Right lung (tissue), 5 donors: Measurements from ENCODE around the gene ZNF638. TPM values are rescaled to one million over a fixed set of nuclear protein-coding genes. Genes with fewer than 3 reads are reported as not detected.
"Not testable (repeated sequence)": the region's sequence is repeated elsewhere in the genome, so short reads cannot be mapped to it uniquely, and the experiment has no call there.

Experiments used
- DNase-seq, 2 donors: peaks; one replicate each; pipeline ENCODE4 v3.0.0-alpha.2; 2013
- polyA plus RNA-seq, 5 donors: library from polyadenylated mRNA; unstranded; fragments of 120-200 nt; gene quantifications; one replicate each; pipeline versions ENCODE4 v1.2.1 to v1.2.3, GENCODE V29; 2013; ENCODE audit warnings: inconsistent platforms in 1 of 5, low replicate concordance in 1 of 5; ENCODE audit not compliant: insufficient read length in 5 of 5, insufficient read depth in 1 of 5

Gene ZNF638
- polyA plus RNA-seq, 5 donors, result 184 to 264 (median 246) TPM

DNA sequence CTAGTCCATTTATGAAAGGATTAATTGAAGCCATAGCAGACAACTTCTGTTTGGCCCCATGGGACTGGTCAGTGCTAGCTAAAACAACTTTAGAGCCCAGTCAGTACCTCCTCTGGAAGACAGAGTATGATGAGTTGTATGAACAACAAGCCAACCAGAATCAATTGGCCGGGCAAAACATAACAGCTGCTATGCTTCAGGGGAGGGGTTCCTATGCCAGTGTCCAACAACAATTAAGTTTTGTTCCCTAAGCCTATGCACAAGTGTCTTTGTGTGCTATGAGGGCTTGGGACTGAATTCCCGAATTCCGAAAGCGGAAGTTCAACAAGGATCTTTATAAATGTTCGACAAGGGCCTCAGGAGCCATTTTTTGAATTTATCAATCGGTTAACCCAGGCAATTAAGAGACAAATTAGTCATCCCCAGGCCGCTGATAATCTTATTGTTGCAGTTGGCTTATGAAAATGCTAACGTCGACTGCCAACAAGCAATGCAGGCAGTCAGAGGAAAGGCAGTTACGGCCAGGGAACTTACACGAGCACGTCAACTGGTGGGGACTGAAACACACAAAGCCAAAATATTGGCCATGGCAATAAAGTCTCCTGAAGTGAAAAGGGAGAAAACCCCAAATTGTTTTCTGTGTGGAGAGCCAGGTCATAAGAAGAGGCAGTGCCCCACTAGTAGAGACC, 57.9 kb downstream of the ZNF638 start:
- DNase-seq, result no peak

DNA sequence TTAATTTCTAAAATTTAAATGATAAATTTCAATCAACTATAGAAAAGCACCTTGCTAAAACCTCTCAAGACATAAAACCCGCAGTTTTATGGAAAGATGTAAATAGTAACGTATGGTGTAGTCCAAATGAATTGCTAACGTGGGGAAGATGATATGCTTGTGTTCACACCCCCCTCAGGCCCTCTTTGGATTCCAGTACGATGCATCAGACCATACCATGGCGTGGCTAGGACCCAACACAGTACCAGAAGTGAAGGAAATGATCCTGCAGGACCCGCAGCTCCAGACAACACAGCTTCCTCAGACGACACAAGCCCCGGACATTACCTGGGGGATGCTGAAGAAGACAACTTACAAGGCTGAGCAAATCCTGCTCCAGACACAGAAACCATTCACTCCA, 61.6 kb downstream of the ZNF638 start:
- no peak for DNase-seq

DNA sequence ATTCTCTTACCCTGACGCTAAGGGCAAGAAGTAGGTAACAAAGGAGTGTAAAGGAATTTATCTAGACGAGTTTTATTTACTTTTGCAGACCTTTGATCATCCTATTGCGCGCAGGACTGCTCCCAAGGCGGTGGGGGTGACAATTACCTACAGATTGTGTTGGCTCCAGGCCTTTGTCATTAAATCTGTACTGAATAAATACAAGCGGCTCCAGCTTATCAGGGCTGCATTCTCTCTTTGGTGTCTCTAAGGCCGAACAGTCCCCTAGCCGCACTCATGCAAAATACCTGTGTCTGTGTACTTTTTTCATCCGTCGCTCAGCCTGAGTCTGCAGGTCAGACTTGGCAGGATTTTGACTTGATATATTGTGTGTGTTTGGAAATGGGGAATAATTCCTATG, 63.9 kb downstream of the ZNF638 start:
- no peak for DNase-seq

DNA sequence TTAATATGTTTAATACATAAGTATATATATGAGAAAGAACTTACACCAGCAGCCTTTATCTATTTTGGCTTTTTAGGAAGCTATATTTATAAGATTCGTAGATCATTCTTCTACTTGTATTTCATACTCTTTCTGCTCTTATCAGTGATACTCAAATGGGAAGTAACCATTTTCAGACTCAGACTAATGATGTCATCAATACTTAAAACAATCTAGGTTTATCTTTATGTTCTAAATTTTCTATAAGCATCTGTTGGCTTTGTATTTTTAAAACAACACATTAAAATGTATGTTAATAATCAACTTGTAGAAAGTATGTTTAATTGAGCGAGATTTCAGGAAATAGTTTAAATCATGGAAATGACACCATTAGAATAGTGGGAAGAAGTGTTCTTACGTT, 70.8 kb downstream of the ZNF638 start:
- DNase-seq, result no peak

DNA sequence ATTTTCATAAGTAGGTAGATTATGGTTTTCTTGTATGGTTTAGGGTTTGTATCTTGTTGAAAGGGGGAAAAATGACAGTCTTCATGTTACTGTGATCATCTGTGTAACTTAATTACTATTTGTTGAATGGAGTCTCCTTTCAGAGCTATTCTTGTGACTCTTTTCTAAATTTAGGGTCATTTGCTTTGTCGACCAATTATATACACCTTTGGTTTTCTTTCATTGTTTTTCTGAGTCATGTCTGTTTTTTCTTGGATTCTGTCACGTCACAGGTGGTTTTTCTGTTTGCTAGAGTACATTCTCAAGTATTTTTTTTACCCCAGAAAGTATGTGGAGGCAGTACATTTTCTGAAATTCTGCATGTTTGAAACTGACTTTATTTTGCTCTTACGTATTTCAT, 78.0 kb downstream of the ZNF638 start:
- no peak for DNase-seq

DNA sequence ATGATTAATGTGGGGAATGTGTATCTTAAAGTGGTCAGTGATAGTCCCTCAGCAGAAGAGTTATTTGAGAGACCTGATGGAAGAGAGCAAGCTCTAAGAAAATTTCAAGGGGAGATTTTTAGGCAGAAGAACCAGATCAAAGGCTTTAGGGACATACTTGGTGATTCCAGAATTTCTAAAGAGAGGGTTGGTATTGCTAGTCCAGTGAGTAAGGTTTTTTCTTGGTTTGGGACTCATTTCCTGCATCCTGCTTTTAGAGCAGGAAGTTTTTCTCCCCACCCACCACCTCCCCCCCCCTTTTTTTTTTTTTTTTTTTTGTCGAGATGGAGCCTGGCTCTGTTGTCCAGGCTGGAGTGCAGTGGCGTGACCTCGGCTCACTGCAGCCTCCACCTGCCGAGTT, 79.1 kb downstream of the ZNF638 start:
- no peak for DNase-seq

DNA sequence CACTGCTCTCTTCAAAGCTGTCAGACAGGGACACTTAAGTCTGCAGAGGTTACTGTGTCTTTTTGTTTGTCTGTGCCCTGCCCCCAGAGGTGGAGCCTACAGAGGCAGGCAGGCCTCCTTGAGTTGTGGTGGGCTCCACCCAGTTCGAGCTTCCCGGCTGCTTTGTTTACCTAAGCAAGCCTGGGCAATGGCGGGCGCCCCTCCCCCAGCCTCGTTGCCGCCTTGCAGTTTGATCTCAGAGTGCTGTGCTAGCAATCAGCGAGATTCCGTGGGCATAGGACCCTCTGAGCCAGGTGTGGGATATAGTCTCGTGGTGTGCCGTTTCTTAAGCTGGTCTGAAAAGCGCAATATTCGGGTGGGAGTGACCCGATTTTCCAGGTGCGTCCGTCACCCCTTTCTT, 85.3 kb downstream of the ZNF638 start:
- DNase-seq, result not testable (repeated sequence)

DNA sequence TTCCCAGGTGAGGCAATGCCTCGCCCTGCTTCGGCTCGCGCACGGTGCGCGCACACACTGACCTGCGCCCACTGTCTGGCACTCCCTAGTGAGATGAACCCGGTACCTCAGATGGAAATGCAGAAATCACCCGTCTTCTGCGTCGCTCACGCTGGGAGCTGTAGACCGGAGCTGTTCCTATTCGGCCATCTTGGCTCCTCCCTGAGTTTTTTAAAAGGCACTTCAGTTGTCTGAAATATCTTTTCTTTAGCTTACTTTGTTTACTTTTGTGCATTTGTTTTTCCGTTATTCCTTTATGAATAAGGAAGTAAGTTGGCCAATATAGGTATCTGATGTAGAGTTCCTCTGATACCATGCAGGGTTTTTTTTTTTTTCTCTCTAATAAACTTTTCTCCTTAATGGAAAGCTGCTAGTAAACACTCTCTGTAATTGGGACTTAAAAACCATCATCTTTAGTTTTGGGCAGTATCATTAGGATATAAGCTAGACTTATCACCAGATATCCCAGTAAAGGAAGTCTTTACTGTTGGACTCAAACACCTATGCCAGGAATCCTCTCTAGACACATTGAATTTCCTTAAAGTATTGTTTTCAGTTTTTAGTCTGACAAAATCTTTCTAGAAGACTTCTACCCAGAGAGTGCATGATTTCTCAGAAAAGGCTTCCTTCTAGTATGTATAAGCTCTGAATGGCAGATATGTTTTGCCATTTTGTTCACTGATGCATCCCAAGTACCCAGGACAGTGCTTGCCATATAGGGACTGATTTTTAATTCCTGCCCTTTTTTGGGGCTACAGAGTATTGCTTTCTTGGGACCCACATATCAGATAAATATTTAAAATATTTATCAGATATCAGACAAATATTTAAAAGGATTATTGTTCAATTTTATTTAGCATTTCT, 86.0 kb downstream of the ZNF638 start:
- no peak for DNase-seq

DNA sequence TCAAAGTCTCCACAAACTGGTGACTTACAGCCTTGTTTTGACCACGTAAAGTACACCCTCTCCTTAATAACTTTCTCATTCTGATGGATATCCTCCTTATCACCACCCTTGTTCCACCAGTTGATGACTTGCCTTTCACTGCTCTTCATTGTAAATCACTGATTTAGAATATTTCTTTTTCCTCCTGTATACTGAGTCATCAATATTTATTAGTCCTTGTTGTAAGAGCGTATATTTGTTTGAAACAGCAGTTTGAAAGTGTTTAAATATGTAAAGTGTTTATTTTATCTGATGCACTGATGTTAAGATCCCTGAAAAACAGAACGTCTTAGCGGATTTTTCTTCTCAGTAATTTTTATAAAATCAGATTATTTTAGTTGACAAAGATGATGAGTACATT, 87.6 kb downstream of the ZNF638 start:
- DNase-seq, result no peak

DNA sequence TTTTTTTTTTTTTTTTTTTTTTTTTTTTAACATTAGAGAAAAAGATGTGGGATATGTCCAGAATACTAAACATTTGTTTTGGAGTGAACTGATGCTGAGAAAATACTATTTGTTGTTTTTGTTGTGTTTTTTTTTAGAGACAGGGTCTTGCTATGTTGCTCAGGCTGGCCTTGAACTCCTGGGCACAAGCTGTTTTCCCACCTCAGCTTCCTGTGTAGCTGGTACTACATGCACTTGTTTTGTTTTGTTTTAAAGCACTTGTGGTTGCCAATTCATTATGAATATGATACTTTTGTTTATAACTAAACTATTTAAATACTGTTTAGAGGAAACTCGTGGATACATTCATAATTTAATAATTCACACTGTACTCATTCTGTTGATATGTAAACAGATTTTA, 88.4 kb downstream of the ZNF638 start:
- DNase-seq, result no peak

DNA sequence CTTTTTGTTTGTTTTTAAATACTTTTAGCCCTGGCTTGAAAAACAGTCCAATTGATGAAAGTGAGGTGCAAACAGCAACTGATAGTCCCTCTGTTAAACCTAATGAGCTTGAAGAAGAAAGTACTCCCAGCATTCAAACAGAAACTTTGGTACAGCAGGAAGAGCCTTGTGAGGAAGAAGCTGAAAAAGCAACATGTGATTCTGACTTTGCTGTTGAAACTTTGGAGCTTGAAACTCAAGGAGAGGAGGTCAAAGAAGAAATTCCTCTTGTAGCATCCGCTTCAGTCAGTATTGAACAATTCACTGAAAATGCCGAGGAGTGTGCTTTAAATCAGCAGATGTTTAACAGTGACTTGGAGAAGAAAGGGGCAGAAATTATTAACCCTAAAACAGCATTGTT, 91.2 kb downstream of the ZNF638 start:
- no peak for DNase-seq

DNA sequence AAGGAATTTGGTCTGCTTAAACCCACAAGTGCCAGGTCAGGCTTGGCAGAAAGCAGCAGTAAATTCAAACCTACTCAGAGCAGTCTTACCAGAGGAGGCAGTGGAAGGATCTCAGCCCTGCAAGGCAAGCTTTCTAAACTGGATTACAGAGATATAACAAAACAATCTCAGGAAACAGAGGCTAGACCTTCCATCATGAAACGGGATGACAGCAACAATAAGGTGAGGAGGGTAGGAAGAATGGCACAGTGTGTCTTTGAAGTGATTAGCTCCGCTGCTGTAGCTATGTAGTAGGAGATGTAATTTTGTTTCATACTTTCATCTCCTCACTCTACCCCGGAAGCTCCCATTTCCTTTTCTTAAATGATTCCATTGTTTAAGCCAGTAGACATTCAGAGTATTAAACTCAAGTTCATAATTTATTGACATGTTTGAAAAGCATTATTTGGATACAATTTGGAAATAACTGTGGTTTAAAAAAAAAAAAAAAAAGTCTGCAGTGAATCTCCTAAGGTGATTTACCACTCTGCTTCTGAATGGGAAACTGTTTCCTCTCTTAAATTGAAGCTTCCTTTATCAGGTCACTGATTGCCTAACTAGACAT, 92.3 kb downstream of the ZNF638 start:
- DNase-seq, result no peak

DNA sequence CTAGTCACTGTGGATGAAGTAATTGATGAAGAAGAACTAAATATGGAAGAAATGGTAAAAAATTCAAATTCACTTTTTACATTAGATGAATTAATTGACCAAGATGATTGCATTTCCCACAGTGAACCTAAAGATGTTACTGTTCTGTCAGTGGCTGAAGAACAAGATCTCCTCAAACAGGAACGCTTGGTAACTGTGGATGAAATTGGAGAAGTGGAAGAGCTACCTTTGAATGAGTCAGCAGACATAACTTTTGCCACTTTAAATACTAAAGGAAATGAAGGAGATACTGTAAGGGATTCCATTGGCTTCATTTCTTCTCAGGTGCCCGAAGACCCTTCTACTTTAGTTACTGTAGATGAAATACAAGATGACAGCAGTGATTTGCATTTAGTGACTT, 95.1 kb downstream of the ZNF638 start:
- DNase-seq, result no peak

DNA sequence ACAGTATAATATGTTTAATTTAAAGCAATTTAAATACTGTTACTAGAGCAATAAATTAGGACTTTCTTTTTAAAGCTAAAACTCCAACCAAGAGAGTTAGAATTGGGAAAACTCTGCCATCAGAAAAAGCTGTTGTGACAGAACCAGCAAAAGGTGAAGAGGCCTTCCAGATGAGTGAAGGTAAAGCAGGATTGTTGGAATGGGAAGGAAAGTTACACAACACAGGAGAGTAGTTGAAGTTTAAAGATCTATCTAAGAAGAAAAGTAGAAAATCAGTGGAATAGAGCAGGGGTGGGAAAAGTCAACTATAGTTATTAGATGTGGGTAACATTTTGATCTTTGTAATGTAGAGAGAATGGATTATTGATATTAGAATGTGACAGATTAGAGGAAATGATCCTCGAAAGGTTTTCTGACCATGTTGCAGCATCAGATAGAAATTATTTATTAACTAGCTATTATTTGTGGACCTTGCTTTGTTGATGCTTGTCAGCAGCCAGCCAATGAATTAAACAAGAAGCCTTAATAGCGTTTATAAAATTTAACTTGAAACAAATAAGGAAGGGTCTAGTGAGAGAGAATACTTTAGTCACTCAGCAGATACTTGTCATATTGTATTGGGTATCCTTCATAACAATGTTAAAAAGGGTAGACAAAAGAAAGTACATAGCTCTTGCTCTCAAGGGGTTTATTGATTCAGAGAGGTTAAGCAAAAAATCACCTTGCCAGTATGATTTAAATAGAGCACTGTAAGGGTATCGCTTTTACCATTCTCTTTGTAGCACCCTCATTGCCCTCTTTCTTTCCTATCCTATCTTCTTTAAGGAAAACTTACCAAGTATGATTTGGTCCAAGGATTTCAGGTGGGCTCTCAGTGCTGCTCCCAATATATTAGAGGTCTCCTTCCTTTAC, 97.1 kb downstream of the ZNF638 start:
- DNase-seq, result no peak

DNA sequence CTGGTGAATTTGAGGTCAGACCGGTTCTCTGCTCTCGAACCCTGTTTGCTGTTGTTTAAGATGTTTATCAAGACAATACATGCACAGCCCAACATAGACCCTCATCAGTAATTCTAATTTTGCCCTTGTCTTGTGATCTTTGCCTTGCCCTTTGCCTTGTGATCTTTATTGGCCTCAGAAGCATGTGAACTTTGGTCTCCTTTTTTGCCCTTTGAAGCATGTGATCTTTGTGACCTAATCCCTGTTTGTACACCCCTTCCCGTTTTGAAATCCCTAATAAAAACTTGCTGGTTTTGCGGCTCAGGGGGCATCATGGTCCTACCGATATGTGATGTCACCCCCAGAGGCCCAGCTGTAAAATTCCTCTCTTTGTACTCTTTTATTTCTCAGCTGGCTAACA, 113.6 kb downstream of the ZNF638 start:
- DNase-seq, result not testable (repeated sequence)

DNA sequence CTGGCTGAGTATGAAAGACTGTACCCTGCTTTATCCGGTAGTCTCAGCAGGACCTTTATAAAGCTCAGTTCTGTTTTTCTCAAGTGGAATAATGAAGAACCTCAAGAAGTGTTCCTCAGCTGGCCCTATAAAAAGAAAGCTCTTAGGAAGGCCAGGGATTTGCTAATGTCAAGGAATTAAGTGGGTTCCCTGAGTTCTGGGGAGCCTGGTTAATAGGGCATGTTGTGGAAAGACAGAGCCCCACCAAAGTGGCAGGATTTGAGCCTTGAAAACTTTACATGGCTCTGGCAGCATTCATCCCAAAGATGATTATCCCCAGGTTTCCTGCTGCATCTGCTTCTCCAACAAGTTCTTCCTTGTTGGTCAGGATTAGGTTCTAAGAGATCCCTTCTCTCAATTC, 114.9 kb downstream of the ZNF638 start:
- DNase-seq, result no peak

DNA sequence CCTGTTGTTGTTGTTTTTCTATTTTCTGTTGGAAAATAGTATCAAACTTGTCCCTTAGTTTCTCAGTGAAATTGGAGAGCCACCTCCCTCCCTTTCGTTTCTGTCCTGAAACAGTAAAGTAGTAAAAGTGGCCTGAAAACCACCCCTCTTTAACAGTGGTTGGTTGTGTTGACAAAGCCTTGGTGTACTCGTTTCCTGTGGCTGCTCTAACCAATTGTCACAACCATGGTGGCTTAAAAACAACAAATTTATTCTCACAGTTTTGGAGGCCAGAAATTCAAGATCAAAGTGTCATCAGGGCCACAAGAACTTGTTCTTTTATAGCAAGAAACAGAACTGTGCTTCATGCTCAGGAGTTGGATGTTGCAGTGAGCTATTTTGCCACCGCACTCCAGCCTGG, 117.8 kb downstream of the ZNF638 start:
- DNase-seq, result no peak

DNA sequence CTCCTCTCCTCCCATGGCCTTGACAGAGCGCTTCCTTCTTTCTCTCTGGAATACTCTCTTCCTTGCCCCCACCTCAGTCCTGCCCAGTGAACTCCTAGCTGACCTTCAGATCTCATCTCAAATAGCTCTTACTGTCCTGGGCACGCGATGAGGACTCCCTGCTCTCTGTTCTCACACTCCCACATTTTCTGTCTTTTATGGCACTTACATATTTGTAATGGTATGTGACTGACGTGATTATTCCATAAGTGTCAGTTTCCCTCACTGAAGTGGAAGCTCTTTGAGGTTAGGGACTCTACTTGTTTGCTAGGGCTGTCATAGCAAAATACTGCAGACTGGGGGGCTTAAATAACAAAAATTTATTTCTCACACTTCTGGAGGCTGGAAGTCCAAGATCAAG, 120.1 kb downstream of the ZNF638 start:
- DNase-seq, result no peak

DNA sequence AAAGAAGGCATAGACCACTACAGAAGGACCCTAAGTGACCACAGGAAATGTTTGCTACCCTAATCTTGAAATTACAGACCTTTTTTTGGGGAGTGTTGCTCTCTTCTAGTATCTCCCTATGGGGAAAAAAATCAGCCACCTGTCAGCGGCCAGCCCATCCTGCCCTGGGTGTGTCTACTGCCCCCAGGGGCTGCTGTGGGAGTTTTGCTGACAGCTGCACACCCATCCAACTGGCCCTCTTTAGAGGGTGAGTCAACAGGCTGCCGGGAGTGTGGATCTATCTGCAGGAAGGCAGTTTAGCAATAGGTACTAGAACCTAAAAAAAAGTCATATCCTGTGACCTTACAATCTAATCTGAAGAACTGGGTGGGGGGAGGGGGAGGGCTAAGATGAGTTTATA, 121.0 kb downstream of the ZNF638 start:
- no peak for DNase-seq

DNA sequence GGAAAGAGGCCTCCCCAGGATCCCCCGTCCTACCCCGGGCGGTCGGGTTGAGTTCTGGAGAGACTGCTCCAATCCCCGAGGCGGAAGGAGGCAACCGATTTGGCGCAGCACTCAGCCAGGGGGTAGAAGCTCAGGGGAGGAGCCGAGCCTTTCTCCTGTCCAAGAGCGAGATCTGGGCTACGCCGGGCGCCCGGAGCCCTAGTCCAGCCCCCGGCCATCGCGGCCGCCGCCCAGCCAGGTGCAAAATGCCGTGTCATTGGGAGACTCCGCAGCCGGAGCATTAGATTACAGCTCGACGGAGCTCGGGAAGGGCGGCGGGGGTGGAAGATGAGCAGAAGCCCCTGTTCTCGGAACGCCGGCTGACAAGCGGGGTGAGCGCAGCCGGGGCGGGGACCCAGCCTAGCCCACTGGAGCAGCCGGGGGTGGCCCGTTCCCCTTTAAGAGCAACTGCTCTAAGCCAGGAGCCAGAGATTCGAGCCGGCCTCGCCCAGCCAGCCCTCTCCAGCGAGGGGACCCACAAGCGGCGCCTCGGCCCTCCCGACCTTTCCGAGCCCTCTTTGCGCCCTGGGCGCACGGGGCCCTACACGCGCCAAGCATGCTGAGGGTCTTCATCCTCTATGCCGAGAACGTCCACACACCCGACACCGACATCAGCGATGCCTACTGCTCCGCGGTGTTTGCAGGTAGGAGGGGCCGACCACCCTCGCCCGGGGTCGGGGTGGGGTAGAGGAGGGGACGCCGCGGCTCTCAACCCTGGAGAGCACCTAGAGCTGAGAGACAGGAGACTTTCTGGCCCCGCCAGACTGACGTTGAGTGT, 122.0 kb downstream of the ZNF638 start, which contains the start of gene DYSF:
DYSF (plus strand) TSS at position 158 of the 817 bp plus-strand sequence.
- peak in 1 of 2 donors; percentile 27 for DNase-seq
